ENCODE measurements around the gene DDTL. TPM values are rescaled to one million over a fixed set of nuclear protein-coding genes. Genes with fewer than 3 reads are reported as not detected.
A peak's percentile ranks its signal among the peaks of the same experiment; 100 is the strongest.

DDTL gene
- total RNA-seq, 3 donors from 2014 or later = 1.0 to 1.3 TPM; not detected in 1

DNA sequence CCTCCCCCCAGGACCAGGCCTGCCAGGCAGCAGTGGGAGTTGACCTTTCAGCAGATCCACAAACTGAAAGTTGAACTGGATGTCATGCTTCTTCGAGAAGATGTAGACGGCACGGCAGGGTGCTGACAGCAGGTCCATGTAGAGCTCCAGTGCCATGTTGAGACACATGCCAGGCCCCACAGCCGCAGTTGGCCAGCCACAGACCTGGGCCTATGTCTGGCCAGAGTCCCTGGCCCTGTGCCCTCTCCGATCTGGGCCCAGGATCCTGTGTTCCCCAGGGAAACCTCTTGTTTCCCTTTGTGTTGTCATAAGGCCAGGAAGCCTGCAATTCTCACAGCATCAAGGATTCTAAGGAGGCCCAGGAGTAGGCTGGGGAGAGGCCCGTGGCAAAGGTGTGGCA lies 38.5 kb downstream of the DDTL start, which contains the start of gene GSTT4:
Gene GSTT4, minus strand, starts transcription at position 253 of the 400 bp plus-strand sequence. Its CDS starts 97 bp downstream, at position 156.
- TF ChIP-seq, protein P1, sequence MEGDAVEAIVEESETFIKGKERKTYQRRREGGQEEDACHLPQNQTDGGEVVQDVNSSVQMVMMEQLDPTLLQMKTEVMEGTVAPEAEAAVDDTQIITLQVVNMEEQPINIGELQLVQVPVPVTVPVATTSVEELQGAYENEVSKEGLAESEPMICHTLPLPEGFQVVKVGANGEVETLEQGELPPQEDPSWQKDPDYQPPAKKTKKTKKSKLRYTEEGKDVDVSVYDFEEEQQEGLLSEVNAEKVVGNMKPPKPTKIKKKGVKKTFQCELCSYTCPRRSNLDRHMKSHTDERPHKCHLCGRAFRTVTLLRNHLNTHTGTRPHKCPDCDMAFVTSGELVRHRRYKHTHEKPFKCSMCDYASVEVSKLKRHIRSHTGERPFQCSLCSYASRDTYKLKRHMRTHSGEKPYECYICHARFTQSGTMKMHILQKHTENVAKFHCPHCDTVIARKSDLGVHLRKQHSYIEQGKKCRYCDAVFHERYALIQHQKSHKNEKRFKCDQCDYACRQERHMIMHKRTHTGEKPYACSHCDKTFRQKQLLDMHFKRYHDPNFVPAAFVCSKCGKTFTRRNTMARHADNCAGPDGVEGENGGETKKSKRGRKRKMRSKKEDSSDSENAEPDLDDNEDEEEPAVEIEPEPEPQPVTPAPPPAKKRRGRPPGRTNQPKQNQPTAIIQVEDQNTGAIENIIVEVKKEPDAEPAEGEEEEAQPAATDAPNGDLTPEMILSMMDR (IDR thresholded peaks at IDR 0.05) = no peak
- TF ChIP-seq POLR2A (IDR thresholded peaks at IDR 0.05) (no peak), POLR2AphosphoS5 (IDR thresholded peaks at IDR 0.05) (no peak)
- Histone ChIP-seq H3K9me3 (no peaks in the 10 kb centered on the region), H3K27me3 (no peaks in the 10 kb centered on the region), H3K4me1 (peaks cover 0 to 7% of the 10 kb centered on the region in 2 donors), H3K4me3 (no peak within 1 kb of the TSS), H3K36me3 (no peaks in the 10 kb centered on the region), H3K27ac (peak within 1 kb of the TSS; percentile 44 to 59)
- intact Hi-C loops (cut with DNase I; ENCODE audit: low total_unique reads) = no loop called here
- no peak for DNase-seq (ENCODE audit: low spot score in 2 of 2)

DNA sequence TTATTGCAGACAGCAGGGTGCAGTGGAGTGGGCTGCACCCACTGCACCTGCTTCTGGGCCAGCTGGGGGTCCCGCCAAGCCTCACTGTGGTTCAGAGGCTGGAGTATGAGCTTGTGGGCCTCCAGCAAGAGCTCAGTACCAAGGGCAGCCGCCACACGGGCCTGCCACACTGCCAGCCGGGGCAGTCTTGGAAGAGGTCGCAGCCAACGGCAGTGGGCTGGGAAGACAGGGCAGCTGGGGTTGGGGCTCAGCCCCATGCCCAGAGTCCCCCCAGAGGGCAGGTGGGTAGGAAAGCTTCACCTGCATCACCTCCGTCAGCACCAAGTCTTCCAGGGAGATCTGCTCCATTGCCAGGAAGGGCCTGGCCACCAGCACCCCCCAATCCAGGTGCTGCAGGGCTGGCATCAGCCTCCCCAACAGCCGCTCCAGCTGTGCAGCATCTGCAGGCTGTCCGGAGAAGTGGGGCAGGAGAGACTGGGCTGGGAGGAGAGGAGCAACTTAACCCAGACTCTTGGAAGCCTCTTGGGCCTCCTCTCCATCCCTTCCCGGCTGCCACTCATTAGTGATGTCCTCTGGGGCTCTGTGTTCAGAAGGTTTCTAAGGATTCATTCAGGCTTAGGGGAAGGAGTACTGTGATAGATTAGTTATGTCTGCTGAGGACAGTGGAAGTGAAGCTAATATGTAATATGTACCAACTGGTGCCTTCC lies 39.7 kb downstream of the DDTL start:
- DNase-seq (ENCODE audit: low spot score in 2 of 2) = no peak
- TF ChIP-seq POLR2A (IDR thresholded peaks at IDR 0.05) = no peak
- no peak for TF ChIP-seq POLR2AphosphoS5 (IDR thresholded peaks at IDR 0.05)
- TF ChIP-seq, protein P1 (IDR thresholded peaks at IDR 0.05) = no peak
- Histone ChIP-seq H3K27me3 (no peaks in the 10 kb centered on the region), H3K4me3 (no peak overlapping the region), H3K9me3 (no peaks in the 10 kb centered on the region), H3K4me1 (peaks cover 0 to 7% of the 10 kb centered on the region in 2 donors), H3K36me3 (no peaks in the 10 kb centered on the region), H3K27ac (no peak overlapping the region)
- intact Hi-C loops (cut with DNase I; ENCODE audit: low total_unique reads) = no loop called here

GRCh38 chr22:24006914-24007214 lies 40.2 kb downstream of the DDTL start:
- DNase-seq (ENCODE audit: low spot score in 2 of 2) = no peak
- H3K9me3 ChIP-seq = no peaks in the 10 kb centered on the region
- no peaks in the 10 kb centered on the region for H3K27me3 ChIP-seq
- H3K4me1 ChIP-seq = peaks cover 0 to 7% of the 10 kb centered on the region in 2 donors
- TF ChIP-seq POLR2AphosphoS5 (IDR thresholded peaks at IDR 0.05) (no peak), POLR2A (IDR thresholded peaks at IDR 0.05) (no peak)
- TF ChIP-seq, protein P1 (IDR thresholded peaks at IDR 0.05) = no peak
- H3K27ac ChIP-seq = peak overlapping the region in 1 of 2 donors; percentile 56
- intact Hi-C loops (cut with DNase I; ENCODE audit: low total_unique reads) = no loop called here
- no peak overlapping the region for H3K4me3 ChIP-seq
- no peaks in the 10 kb centered on the region for H3K36me3 ChIP-seq

DNA sequence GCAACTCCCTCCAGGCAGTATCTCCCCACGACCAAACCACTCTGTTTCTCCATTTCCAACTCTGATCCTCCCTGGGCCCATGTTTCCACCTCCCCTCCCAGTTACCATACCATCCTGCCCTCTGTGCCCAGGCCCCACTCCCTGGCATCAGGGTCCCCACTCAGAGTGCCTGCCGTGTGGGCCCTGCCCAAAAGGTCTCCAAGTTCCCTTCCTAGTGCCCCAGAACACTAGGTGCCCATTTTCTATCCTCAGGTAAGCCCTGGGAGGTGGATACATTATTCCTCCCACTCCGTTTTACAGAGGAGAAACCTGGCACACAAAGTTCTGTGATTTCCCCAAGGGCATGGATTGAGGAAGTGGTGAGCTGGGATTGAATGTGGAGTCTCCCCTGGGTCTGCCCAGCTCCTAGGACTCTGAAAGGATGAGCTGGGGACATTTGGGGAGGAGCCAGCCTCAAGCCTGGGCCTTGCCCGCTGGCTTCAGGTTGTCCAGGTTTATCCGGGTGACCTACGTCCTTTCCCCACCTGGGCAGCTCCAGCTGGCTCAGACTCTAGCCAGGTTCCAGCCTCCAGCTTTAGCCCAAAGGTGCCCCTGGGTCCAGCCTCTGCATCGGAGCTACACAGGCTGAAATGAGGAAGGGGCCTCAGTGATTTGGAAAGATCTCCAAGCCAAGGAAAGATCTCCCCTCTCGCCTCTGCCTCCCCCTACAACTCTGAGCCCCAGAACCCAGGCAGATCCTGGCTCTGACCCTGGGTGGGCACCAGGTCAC lies 40.7 kb downstream of the DDTL start:
- Histone ChIP-seq H3K4me3 (no peak overlapping the region), H3K9me3 (no peaks in the 10 kb centered on the region), H3K27ac (peak overlapping the region; percentile 56 to 62), H3K27me3 (no peaks in the 10 kb centered on the region), H3K4me1 (peaks cover 0 to 11% of the 10 kb centered on the region in 2 donors), H3K36me3 (no peaks in the 10 kb centered on the region)
- intact Hi-C loops (cut with DNase I; ENCODE audit: low total_unique reads) = no loop called here
- TF ChIP-seq POLR2AphosphoS5 (IDR thresholded peaks at IDR 0.05) (peak in 1 of 3 donors; percentile 14), POLR2A (IDR thresholded peaks at IDR 0.05) (no peak)
- peak in 1 of 2 donors; percentile 68 for DNase-seq (ENCODE audit: low spot score in 2 of 2)

GRCh38 chr22:24008022-24008283 lies 41.3 kb downstream of the DDTL start:
- Histone ChIP-seq H3K9me3 (no peaks in the 10 kb centered on the region), H3K4me3 (no peak overlapping the region), H3K4me1 (peaks cover 0 to 13% of the 10 kb centered on the region in 2 donors), H3K27me3 (no peaks in the 10 kb centered on the region), H3K27ac (peak overlapping the region; percentile 56 to 62), H3K36me3 (no peaks in the 10 kb centered on the region)
- DNase-seq (ENCODE audit: low spot score in 2 of 2) = no peak
- TF ChIP-seq POLR2A (IDR thresholded peaks at IDR 0.05) (no peak), POLR2AphosphoS5 (IDR thresholded peaks at IDR 0.05) (no peak)
- TF ChIP-seq, protein P1 (IDR thresholded peaks at IDR 0.05) = no peak
- intact Hi-C loops (cut with DNase I; ENCODE audit: low total_unique reads) = no loop called here
